DOHH2 (cell line): ENCODE data around the gene MRPS7.

Experiments used
- EZH2phosphoT487 ChIP-seq: fragments of 200-600 bp; sonication (generic); IDR thresholded peaks from 2 replicates; pipeline ENCODE4 v1.6.1; 2017; ENCODE audit warnings: borderline replicate concordance, mild to moderate bottlenecking, antibody characterized with exemption, low read length, moderate library complexity, mixed read lengths
- TF ChIP-seq, protein P1 (sequence below): fragments of 200-600 bp; sonication (generic); IDR thresholded peaks from one replicate; pipeline ENCODE4 v1.5.1; 2014; ENCODE audit warnings: antibody characterized with exemption, mild to moderate bottlenecking, low read depth, low read length; ENCODE audit not compliant: poor library complexity, severe bottlenecking

DNA sequence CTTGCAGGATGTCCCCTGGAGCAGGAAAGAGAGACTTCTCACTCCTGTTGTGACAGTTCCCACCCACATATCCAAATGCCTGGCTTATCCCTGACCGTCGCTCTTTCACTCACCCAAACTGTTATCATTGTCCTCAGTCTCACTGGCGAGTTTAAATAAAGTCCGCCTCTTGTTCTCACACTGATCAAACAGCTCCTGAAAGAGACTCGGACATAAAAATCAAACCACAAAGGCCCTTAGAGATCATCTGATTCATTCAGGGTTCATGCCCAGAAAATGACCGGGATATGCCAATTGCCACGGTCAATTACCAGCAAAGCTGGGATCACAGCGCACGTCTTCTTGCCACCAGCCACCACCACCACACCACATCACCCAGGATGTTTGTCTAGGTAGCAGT, 20.2 kb upstream of the MRPS7 start:
- TF ChIP-seq, protein P1, sequence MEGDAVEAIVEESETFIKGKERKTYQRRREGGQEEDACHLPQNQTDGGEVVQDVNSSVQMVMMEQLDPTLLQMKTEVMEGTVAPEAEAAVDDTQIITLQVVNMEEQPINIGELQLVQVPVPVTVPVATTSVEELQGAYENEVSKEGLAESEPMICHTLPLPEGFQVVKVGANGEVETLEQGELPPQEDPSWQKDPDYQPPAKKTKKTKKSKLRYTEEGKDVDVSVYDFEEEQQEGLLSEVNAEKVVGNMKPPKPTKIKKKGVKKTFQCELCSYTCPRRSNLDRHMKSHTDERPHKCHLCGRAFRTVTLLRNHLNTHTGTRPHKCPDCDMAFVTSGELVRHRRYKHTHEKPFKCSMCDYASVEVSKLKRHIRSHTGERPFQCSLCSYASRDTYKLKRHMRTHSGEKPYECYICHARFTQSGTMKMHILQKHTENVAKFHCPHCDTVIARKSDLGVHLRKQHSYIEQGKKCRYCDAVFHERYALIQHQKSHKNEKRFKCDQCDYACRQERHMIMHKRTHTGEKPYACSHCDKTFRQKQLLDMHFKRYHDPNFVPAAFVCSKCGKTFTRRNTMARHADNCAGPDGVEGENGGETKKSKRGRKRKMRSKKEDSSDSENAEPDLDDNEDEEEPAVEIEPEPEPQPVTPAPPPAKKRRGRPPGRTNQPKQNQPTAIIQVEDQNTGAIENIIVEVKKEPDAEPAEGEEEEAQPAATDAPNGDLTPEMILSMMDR, result no peak
- TF ChIP-seq EZH2phosphoT487, result no peak
